GM19397 (cell line): ENCODE results near the gene WDFY3.

Source experiments
- ATAC-seq: cut with Tn5 transposase; IDR thresholded peaks from one replicate; pipeline ENCODE4 v1.9.1; 2021; ENCODE audit warnings: mild to moderate bottlenecking, moderate library complexity; ENCODE audit not compliant: unreplicated experiment

WDFY3 gene

DNA sequence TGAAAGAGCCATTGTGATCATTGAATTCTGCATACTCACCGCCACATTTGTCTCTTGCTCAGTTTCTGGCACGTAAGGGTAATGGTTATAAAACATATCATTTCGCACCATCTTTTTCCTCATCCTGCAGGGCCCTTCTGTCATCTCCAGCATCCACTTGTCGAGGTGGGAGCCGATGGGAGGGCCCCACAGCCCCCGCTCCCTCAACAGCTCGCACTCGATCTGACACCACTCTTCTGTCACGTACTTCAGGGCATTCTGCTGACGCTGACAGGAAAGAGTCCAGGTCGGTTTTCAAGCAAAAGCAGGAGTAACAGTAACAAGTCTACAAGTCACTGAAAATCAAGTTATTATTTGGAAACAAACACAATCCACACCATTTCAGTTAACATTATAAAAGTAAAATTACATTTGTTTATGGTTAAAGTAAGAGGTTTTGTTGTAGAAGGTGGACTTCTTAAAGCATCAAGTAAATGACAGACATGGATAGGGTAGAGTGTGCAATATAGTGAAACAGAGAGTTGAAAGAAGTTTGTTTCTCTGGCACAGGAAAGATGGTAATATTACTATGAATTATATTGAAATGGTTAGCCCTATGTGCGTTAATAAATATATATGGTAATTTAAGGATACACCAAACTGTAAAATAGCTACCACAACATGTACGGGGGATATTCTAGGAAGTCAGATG lies 233.0 kb downstream of the WDFY3 start:
- no peak for ATAC-seq

DNA sequence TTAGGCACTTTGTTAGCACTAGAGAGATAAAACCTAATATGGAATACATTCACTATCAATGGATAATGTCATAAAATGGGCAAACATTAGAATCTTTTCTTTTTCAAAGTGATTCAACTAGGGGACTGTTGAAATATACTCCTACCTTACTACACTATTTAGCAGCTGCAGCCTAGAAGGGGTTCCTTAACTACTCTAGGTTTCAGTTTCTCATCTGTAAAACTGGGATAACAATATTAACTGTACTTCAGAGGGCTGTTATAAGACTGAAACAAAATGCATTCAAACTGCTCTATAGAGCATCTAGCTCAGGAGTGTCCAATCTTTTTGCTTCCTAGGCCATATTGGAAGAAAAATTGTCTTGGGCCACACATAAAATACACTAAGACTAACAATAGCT lies 236.1 kb downstream of the WDFY3 start:
- no peak for ATAC-seq

- no peak for ATAC-seq
Observed at GRCh38 chr4:84727491-84727890, 239.0 kb downstream of the WDFY3 start.

- ATAC-seq, result no peak
Observed at GRCh38 chr4:84726356-84726755, 240.1 kb downstream of the WDFY3 start.

- ATAC-seq, result no peak
Observed at GRCh38 chr4:84722720-84723119, 243.8 kb downstream of the WDFY3 start.

DNA sequence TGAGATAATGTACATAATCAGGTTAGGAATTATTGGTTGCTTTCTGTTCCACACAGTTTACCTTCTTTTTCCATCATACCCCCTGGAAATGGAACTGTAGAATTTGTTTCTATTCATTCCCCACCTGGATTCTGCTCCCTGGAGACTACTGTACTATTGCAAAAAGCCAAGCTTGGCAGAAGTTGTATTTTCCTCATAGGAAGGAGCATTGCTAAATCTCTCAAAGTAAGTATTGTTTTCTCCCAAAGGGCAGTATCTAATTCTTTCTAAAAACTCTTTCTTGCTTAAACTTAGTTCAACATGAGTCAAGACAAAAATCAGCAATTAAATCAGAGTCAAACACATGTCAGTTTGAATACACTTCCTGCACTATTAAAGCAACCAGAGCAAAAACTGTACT lies 247.4 kb downstream of the WDFY3 start:
- ATAC-seq, result no peak

DNA sequence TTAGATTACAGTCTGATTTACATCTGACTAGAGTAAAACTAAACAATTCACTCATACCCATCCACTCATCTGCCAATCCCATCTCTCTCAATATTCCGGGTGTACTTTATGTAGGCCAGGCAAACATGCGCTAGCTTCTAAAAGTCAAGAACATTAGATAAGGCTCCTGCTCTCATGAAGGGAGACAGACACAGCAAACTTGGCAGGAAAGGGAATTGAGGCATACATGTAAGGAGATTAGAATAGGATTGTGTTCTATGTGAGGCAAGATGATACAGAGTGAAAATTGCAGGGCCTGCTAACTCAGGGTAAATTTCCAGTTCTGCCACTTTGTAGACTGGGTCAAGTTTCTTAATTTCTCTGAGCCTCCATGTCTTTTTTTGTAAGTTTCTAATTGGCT lies 247.8 kb downstream of the WDFY3 start:
- no peak for ATAC-seq

DNA sequence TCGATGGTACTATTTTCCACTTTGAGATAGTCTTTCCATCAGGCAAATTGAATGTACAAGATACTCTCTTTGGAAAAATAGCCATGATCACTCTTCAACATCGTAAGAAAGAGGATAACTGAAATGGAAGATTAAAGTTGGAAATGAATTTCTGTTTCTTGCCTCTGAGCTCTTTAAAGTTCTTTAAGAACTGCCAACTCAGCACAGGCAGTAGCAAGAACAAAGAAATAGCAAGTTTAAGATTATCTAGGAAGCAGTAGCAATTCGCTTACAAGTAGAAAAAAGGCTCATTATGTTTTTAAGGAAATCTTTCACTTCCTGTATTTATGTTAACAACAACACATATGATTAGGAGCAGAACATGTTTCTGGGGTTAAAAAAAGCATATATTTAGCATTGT lies 255.9 kb downstream of the WDFY3 start:
- ATAC-seq, result no peak

DNA sequence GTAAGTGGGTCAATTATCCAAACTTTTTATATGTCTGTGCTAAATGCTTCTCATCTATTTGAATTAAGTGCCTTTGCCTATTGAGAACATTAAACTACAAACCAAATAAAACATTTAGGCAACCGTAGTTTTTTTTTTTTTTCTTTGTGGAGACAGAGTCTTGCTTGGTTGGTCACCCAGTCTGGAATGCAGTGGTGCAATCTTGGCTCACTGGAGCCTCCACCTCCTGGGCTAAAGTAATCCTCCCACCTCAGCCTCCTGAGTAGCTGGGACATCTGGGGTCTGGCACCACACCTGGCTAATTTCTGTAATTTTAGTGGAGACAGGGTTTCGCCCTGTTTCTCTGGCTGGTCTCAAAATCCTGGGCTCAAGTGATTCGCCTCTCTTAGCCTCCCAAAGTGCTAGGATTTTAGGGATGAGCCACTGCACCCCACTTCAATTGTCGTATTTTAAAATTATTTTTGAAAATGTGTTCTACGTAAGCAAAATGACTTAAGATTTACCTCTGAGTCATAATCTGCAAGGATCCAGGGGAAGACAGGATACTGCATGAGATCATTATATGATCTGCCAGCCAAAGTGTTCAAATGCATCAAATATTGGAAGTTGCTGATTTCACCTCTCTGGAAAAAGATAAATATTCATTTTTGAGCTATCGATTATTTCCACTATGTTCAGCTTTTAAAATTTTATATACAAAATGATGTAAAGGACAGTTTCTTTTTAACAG lies 257.9 kb downstream of the WDFY3 start:
- ATAC-seq, result no peak

DNA sequence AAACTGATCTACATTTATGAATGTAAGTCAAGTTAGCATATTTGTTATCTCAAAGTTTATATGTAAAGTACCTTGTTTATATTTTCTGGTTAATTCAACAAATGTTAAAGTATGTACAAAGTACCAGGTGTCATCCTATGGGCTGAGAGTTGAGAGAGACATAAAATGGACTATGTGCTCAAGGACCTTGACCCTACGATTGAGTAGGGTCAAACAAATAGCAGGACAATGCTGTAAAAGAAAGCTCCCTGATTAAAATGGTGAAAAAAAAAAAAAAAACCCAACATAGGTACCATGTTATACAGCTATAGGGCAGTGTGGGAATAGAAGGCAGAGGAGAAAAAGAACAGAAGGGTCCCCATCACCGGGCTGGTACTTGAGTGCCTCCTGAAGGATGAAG lies 260.2 kb downstream of the WDFY3 start:
- ATAC-seq, result no peak

GRCh38 chr4:84699001-84699671 lies 267.4 kb downstream of the WDFY3 start:
- no peak for ATAC-seq

- no peak for ATAC-seq
Observed at GRCh38 chr4:84697615-84698201, 268.8 kb downstream of the WDFY3 start.

GRCh38 chr4:84697159-84697558 lies 269.3 kb downstream of the WDFY3 start:
- ATAC-seq, result no peak

GRCh38 chr4:84691800-84692199 lies 274.7 kb downstream of the WDFY3 start:
- no peak for ATAC-seq

- ATAC-seq, result no peak
Observed at GRCh38 chr4:84691170-84691691, 275.3 kb downstream of the WDFY3 start.

DNA sequence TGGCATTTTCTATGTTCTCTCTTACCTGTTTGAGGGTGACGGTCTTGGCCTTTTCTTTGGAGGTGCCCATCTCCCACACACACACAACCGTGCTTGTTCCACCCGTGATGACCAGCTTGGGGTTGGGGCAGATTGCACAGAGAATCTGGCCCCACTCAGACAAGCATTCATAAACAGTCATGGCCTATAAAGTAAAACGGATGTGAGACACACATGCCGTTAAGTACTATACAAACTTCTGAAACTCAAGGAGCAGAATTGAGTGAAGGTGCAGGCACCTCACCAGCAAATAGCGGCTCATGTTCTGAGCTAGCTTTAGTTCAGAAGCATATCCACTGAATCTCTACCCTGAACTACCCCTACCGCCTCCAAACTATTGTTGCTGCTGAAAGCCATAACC lies 276.0 kb downstream of the WDFY3 start:
- no peak for ATAC-seq

DNA sequence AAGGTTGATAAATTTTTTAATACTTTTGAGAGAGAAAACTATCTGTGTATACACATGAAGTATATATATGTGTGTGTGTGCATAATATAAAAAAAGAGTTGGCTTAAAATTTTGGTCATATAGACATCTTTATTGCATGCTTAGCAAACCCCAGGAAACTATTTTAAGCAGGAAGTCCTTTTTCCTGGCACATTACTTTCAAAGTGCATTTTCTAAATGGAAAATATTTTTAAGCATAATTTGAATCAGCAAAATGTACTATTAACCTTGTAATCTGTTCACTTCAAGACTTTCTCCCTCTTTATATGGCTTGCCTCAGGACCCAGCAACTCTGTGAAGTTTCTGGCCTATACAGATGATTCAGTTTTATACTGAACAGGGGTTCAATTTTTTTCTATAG lies 277.3 kb downstream of the WDFY3 start:
- ATAC-seq, result no peak

- ATAC-seq, result no peak
Observed at GRCh38 chr4:84688605-84689004, 277.9 kb downstream of the WDFY3 start.

GRCh38 chr4:84685105-84685504 lies 281.4 kb downstream of the WDFY3 start:
- no peak for ATAC-seq

GRCh38 chr4:84684361-84684760 lies 282.1 kb downstream of the WDFY3 start:
- ATAC-seq, result no peak

- ATAC-seq, result no peak
Observed at GRCh38 chr4:84683064-84683850, 283.2 kb downstream of the WDFY3 start.
